Thyroid gland (tissue), 4 donors: ENCODE results near the gene ARHGDIG. TPM values are rescaled to one million over a fixed set of nuclear protein-coding genes. Genes with fewer than 3 reads are reported as not detected.
"Not testable (repeated sequence)": the region's sequence is repeated elsewhere in the genome, so short reads cannot be mapped to it uniquely, and the experiment has no call there.

Experiments used
- DNase-seq, 2 donors: peaks; one replicate each; pipeline ENCODE4 v3.0.0-alpha.2; 2019
- H3K27ac ChIP-seq, 3 donors: fragments of 200-600 bp; sonication (generic); 1 replicate in 2 of 3; 2 replicates in 1 of 3; pipeline ENCODE4 v1.5.1; 2016 to 2019; ENCODE audit warnings: mild to moderate bottlenecking in 1 of 3, moderate library complexity in 1 of 3
- H3K27me3 ChIP-seq: fragments of 200-600 bp; sonication (generic); one replicate; pipeline ENCODE4 v1.5.1; 2019
- H3K36me3 ChIP-seq, 2 donors: fragments of 200-600 bp; sonication (generic); one replicate each; pipeline ENCODE4 v1.5.1; 2016 to 2019
- H3K4me1 ChIP-seq, 2 donors: fragments of 200-600 bp; sonication (generic); one replicate each; pipeline ENCODE4 v1.5.1; 2017 to 2019
- H3K4me3 ChIP-seq, 3 donors: fragments of 200-600 bp; sonication (generic); replicated peaks in 1 of 3; 1 replicate in 2 of 3; 2 replicates in 1 of 3; pipeline ENCODE4 v1.5.1; 2016; ENCODE audit warnings: mild to moderate bottlenecking in 1 of 3
- H3K9me3 ChIP-seq: fragments of 200-600 bp; sonication (generic); one replicate; pipeline ENCODE4 v1.5.1; 2017
- POLR2A ChIP-seq, 2 donors: fragments of 450-650 bp; IDR thresholded peaks; one replicate each; pipeline ENCODE4 v1.6.1; 2017; ENCODE audit warnings: antibody characterized with exemption in 2 of 2, mild to moderate bottlenecking in 2 of 2, moderate library complexity in 1 of 2
- WGBS, 2 donors: methylation state at CpG; one replicate each; pipeline ENCODE4 v1.1.5; 2017; 5-methylcytosine and 5-hydroxymethylcytosine counted together
- intact Hi-C: fragments of 100-400 bp; cut with DNase I; formaldehyde crosslinking; loops from one replicate; pipeline ENCODE4 v1.15.1; 2023
- total RNA-seq, 4 donors: library from RNA; depleted of rRNA; stranded (reverse); fragments of >200 nt; gene quantifications; one replicate each; pipeline ENCODE4 v1.2.3, GENCODE V29; 2016
- TF ChIP-seq, protein P1 (sequence below), 6 experiments: fragments of 200-600 bp in 3 of 6; fragments of 450-650 bp in 3 of 6; sonication (generic) in 3 of 6; IDR thresholded peaks; one replicate each; pipeline ENCODE4 v1.5.1; 2016 to 2019; ENCODE audit warnings: antibody characterized with exemption in 6 of 6, mild to moderate bottlenecking in 2 of 6, inconsistent platforms in 1 of 6, moderate library complexity in 1 of 6

ARHGDIG gene
- total RNA-seq, 4 donors from 2014 or later: not detected

DNA sequence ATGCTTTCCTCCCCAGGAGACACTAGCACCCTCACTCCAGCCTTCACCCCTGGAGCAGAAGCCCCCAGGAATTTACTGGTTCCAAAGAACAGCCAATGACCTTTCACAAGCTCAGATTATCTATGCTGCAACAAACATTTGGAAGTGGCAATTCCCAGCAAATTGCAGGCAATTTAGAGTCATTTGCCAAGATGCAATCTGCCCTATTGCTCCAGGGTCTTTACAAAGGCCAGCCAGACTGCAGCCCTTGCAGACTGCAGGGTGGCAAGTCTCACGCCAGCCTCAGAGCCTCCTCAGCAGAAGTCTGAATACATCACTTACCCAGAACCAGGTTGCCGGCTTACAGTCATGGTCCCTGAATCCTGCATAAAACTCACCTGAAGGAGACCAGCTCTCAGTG lies 50.4 kb downstream of the ARHGDIG start:
- no peak for TF ChIP-seq POLR2A (IDR thresholded peaks at IDR 0.05)
- TF ChIP-seq, protein P1, sequence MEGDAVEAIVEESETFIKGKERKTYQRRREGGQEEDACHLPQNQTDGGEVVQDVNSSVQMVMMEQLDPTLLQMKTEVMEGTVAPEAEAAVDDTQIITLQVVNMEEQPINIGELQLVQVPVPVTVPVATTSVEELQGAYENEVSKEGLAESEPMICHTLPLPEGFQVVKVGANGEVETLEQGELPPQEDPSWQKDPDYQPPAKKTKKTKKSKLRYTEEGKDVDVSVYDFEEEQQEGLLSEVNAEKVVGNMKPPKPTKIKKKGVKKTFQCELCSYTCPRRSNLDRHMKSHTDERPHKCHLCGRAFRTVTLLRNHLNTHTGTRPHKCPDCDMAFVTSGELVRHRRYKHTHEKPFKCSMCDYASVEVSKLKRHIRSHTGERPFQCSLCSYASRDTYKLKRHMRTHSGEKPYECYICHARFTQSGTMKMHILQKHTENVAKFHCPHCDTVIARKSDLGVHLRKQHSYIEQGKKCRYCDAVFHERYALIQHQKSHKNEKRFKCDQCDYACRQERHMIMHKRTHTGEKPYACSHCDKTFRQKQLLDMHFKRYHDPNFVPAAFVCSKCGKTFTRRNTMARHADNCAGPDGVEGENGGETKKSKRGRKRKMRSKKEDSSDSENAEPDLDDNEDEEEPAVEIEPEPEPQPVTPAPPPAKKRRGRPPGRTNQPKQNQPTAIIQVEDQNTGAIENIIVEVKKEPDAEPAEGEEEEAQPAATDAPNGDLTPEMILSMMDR (IDR thresholded peaks at IDR 0.05): no peak
- no peaks in the 10 kb centered on the region for H3K9me3 ChIP-seq
- 85 to 91% methylated on average over 2 of the region's 2 CpGs for WGBS, 2 donors
- no peaks in the 10 kb centered on the region for H3K36me3 ChIP-seq
- H3K4me3 ChIP-seq: no peak overlapping the region
- H3K27me3 ChIP-seq: no peaks in the 10 kb centered on the region
- peaks cover 16% of the 10 kb centered on the region in 2 donors for H3K4me1 ChIP-seq
- intact Hi-C loops: no loop called here
- H3K27ac ChIP-seq: no peak overlapping the region
- no peak for DNase-seq

DNA sequence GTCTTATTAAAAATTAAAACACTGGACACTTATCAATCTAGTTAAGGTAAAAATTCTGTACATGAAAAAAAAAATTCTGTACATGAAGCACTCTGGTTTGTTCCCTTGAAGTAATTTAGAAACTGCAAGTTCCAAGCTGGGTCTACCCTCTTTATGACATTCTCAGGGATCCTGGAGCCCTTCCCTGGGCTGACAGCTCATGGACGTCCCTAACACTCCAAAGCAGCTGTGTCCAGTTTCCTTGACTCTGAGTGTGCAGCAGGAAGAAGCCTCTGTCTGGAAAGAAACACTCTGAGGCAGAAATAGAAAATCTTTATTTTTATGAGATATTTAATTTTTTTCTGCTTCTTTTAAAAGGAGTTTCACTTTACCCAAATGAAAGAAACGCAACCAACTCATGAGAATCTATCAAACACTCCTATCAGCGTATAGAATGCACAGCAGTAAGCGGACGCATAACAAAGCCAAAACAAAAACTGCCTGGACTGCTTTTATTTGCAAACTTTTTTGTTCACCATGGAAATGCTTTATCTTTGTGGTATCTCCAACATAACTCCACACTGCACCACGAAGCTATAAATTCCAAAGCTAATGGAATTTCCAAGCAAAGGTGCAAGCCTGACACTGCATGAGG lies 50.9 kb downstream of the ARHGDIG start:
- H3K9me3 ChIP-seq, DNase-seq, H3K27ac ChIP-seq, H3K27me3 ChIP-seq, intact Hi-C loops, H3K36me3 ChIP-seq, H3K4me3 ChIP-seq: not testable (repeated sequence)
- WGBS, 2 donors: 81 to 82% methylated on average over 6 of the region's 6 CpGs
- peaks cover 16% of the 10 kb centered on the region in 2 donors for H3K4me1 ChIP-seq

Other genes starting within 250 kb of the ARHGDIG start
- gene POLR3K, start 227.0 kb upstream of the ARHGDIG start, total RNA-seq: 1 to 10 TPM; 3.5 to 6.7 (median 4.6) TPM
- 10 to 100 TPM; 16.1 to 53.6 (median 34.8) TPM for gene SNRNP25, start 226.8 kb upstream of the ARHGDIG start, total RNA-seq
- 10 to 100 TPM; 20.4 to 35.4 (median 28.4) TPM for gene RHBDF1, start 208.0 kb upstream of the ARHGDIG start, total RNA-seq
- 100 to 1,000 TPM in 2 of 4 donors, 10 to 100 TPM in 2; 75.8 to 150 (median 104) TPM for gene MPG, start 202.4 kb upstream of the ARHGDIG start, total RNA-seq
- 10 to 100 TPM; 21.8 to 34.3 (median 26.1) TPM for gene NPRL3, start 141.9 kb upstream of the ARHGDIG start, total RNA-seq
- gene HBZ, start 127.9 kb upstream of the ARHGDIG start, total RNA-seq: not detected
- not detected for gene HBM, start 114.6 kb upstream of the ARHGDIG start, total RNA-seq
- gene HBA2, start 107.7 kb upstream of the ARHGDIG start, total RNA-seq: 100 to 1,000 TPM in 1 of 4 donors, 10 to 100 TPM in 3; 21.2 to 136 (median 51.3) TPM
- gene HBA1, start 103.9 kb upstream of the ARHGDIG start, total RNA-seq: 100 to 1,000 TPM in 1 of 4 donors, 10 to 100 TPM in 1, not detected in 2; 16.5 to 110 TPM
- not detected for gene HBQ1, start 100.1 kb upstream of the ARHGDIG start, total RNA-seq
- gene LUC7L, start 51.1 kb upstream of the ARHGDIG start, total RNA-seq: 100 to 1,000 TPM in 3 of 4 donors, 10 to 100 TPM in 1; 96.6 to 218 (median 149) TPM
- 100 to 1,000 TPM in 2 of 4 donors, 10 to 100 TPM in 2; 35.3 to 140 (median 107) TPM for gene FAM234A, start 45.8 kb upstream of the ARHGDIG start, total RNA-seq
- 1 to 10 TPM in 3 of 4 donors, under 1 TPM in 1; 0.73 to 5.9 (median 3.0) TPM for gene RGS11, start 4.6 kb upstream of the ARHGDIG start, total RNA-seq
- under 1 TPM in 1 of 4 donors, not detected in 3; 0.81 TPM for gene PDIA2, start 2.6 kb downstream of the ARHGDIG start, total RNA-seq
- gene AXIN1, start 72.1 kb downstream of the ARHGDIG start, total RNA-seq: 10 to 100 TPM; 17.5 to 29.7 (median 26.4) TPM
- 100 to 1,000 TPM in 1 of 4 donors, 10 to 100 TPM in 3; 39.9 to 106 (median 80.7) TPM for gene MRPL28, start 89.9 kb downstream of the ARHGDIG start, total RNA-seq
- gene PGAP6, start 101.4 kb downstream of the ARHGDIG start, total RNA-seq: 10 to 100 TPM; 31.6 to 83.3 (median 62.2) TPM
- gene NME4, start 116.6 kb downstream of the ARHGDIG start, total RNA-seq: 10 to 100 TPM; 31.7 to 65.0 (median 59.7) TPM
- 10 to 100 TPM in 2 of 4 donors, 1 to 10 TPM in 2; 3.1 to 13.5 (median 9.5) TPM for gene DECR2, start 121.3 kb downstream of the ARHGDIG start, total RNA-seq
- gene RAB11FIP3, start 145.1 kb downstream of the ARHGDIG start, total RNA-seq: 10 to 100 TPM; 26.6 to 34.3 (median 28.0) TPM
- gene CAPN15, start 247.1 kb downstream of the ARHGDIG start, total RNA-seq: 10 to 100 TPM; 19.6 to 42.6 (median 29.0) TPM